HS-5 (cell line): Measurements from ENCODE around the gene PLA2G7.
A peak's percentile ranks its signal among the peaks of the same experiment; 100 is the strongest.
"Not testable (repeated sequence)": the region's sequence is repeated elsewhere in the genome, so short reads cannot be mapped to it uniquely, and the experiment has no call there.

Experiments
- DNase-seq: peaks from one replicate; pipeline ENCODE4 v3.0.0-alpha.2; 2012; ENCODE audit warnings: low read depth

Gene PLA2G7

DNA sequence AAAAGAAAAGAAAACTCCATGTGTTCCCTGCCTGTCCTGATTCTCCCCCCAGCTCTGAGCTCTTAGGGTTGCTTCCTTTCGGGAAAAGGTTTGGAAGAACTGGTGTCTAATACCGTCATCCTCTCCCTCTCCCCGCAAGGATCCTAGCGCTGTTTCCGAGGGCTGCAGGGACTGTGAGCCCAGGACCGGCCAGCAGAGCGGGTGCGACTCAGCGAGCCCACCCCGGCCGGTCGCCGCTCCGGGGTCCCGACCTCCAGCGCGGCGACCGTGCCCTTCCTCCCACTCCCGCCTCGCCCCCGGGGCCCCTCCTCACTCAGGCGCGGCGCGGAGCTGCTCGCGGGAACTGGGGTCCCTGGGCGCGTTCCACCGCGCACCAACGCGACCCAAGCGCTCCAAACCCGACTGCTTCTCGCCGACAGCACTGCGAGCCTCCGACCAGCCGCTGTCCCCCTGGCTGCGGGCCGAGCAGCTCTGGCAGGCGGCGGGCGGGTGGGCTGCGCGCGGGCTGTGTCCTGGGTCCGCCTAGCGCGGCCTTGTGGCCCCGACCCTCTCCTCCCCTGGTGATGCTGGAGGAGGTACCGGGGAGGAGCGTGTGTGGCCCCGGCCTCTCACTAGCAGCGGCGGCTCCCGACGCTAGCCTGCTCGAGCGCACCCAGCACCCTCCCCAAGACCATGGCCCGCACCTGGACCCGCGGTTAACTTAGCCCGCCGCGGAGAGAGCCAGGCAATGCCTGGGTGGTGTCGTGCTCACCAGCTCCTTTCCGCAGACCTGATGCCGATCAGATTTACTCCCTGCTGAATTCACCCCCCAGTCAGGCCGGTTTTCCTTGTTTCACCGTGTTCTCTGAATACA is at the start of gene PLA2G7:
Gene PLA2G7, minus strand, starts transcription at position 509 of the 853 bp plus-strand sequence. CDS start 12,484 bp downstream, outside the sequence.
- no peak for DNase-seq

DNA sequence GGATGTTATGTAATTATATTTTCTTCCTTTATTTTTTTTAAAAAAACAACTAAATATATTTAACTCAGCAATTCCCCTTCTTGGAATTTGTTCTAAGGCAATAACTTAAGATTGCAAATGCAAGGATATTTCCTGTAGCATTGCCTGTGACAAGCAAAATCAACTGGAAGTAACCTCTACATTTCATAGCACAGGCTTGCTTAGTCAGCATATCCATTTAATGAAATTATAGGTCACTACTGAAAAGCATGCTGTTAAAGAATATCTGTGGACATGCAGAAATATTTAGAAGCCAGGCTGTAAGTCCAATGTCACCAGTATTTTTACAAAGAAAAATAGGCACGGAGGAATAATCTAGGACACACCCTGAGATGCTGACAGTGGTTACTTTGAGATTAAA is 49.4 kb upstream of the PLA2G7 start:
- no peak for DNase-seq

- DNase-seq: peak; percentile 32
Measured at GRCh38 chr6:46781478-46782378, 46.6 kb upstream of the PLA2G7 start.

GRCh38 chr6:46777476-46778346 is 42.5 kb upstream of the PLA2G7 start:
- no peak for DNase-seq

- DNase-seq: no peak
Measured at GRCh38 chr6:46776070-46776712, 41.0 kb upstream of the PLA2G7 start.

DNA sequence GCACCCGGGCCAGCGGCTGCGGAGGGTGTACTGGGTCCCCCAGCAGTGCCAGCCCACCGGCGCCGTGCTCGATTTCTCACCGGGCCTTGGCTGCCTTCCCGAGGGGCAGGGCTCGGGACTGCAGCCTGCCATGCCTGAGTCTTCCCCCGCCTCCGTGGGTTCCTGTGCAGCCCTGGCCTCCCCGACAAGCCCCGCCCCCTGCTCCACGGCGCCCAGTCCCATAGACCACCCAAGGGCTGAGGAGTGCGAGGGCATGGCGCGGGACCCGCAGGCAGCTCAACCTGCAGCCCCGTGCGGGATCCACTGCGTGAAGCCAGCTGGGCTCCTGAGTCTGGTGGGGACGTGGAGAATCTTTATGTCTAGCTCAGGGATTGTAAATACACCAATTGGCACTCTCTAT is 39.6 kb upstream of the PLA2G7 start:
- DNase-seq: not testable (repeated sequence)

DNA sequence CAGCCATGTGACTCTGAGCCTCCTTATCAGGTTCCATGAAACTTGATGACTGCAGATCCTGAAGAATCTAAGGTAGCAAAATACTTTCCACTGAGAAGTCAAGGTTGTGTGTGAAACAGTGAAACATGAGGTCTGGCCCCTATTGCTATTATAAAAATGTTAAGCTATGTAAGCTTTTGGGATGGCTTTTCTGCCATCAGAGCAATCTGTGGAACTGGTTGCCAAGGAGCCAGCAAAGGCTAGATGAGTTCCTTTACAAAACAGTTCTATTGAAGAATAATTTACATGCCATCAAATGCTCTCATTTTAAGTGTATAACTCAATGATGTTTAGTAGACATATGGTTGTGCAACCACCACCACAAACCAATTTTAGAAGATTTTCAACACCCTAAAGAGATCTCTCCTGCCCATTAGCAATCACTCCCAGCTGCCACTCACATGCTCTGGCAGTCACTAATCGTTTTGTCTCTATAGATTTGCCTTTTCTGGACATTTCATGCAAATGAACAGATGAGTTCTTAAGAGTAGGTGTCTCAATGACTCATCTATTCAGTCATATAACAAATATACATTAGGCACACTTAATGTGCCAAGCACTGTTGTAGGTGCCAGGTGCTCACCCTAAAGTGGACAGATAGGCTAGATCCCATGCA is 38.2 kb upstream of the PLA2G7 start:
- DNase-seq: no peak

DNA sequence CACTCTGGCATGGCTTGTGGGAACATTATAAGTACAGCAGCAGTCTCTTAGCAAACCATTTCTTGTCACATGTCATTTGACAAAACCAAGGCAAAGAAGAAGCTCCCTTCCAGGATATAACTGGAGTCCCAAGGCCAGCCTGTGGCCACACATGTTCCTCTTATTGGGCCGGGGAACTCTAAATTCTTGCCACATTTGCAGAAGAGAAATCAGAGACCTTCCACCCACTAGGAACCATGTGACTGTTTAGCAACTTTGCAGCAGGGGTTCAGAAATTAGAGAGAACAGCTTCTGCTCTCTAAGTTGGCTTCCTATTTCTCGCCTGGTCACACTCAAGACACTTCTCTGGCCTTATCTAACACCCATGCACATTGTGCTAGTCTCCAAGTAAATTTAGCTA is 37.6 kb upstream of the PLA2G7 start:
- DNase-seq: no peak

- DNase-seq: no peak
Measured at GRCh38 chr6:46772016-46772415, 36.8 kb upstream of the PLA2G7 start.

DNA sequence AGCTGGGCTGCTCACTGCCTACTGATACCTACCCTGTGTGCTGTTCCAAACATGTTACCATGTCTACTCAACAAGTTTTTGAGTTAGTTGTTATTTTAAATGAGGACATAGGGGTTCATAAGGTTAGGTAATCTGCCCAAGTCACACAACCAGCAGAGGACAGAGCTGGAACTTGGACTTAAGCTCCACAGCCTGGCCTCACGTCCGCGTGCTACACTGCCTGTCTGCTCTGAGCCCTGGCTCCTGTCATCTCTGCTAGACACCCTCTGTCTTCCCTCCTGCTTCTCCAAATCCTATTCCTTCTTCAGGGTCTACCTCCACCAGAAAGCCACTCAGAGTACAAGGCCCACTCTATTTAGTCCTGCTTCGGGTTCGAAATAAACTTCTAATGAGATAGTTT is 29.8 kb upstream of the PLA2G7 start:
- DNase-seq: no peak

DNA sequence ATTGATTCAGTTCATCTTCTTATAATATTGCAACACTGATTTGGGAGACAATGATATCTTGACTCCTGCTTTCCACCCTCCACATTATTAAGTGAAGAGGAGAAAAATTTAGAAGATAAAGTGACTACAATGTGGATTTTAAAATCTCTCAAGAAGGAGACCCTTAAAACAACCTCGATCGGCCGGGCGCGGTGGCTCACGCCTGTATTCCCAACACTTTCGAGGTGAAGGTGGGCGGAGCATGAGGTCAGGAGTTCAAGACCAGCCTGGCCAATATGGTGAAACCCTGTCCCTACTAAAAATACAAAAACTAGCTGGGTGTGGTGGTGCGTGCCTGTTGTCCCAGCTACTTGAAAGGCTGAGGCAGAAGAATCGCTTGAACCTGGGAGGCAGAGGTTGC is 29.1 kb upstream of the PLA2G7 start:
- DNase-seq: not testable (repeated sequence)

DNA sequence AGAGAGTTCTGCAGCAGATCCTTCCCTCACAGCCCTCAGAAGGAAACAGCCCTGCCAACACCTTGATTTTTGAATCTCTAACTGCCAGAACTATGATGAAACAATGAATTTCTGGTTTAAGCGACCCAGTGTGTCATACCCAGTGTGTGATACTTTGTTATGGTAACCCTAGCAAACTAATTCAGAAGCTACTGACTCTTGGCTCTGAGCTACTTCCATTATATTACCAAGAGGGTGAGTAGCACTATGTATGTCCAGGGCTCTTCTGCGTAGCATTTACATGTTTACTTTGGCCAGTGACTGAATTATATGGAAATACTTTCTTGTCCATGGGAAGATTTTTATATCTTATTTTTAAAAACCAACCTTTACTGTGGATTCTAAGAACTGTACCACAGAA is 28.3 kb upstream of the PLA2G7 start:
- DNase-seq: no peak

GRCh38 chr6:46760925-46761324 is 25.8 kb upstream of the PLA2G7 start:
- no peak for DNase-seq

DNA sequence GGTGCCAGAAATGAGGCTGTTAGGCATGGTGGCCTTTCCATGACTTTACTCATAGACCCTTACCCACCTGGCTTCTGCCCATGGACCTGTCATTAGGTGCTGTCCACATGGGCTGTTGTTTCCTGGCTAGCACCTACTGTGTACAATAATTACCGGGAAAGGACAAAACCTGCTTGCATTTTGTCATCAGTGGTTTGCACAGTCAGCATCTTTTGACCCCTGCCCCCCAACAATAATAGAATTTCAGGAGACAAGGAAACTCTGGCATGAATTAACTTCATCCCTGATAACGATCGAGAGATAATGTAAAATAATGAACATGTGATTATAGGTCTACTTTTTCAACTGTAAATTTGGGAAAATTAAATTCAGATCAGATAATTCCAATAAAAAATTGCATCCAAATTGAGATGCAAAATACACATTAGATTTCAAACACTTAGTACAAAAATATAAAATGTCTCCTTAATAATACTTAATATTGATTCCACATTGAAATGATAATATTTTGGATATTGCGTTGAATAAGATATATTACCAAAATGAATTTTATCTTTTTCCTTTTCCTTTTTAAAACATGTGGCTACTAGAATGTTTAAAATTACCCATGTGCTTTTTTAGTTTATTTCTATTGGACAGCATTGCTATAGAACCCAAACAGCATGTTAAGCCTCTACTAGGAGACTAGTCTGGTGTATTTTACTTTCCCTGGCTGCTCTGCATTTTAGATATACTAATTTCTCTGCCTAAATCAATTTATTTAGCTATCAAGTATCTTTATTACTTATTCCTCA is 24.0 kb upstream of the PLA2G7 start:
- no peak for DNase-seq

DNA sequence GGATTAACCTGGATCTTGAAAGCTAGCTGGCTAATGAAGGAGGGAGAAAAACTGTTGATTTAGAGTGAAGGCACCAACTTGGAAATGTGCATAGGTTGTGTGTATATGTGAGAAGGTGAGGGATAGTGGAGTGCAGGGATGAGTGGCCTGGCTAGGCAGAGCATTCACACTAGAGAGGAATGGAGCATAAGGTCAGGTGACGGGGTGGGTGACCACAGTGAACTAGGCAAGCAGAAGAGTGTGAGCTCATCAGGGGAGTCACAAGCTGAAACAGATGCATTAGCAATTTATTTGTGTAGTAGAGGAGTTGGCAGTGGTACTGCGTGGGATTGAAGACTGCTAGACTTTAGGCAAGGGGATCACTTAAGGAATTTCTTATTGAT is 22.0 kb upstream of the PLA2G7 start:
- DNase-seq: no peak

DNA sequence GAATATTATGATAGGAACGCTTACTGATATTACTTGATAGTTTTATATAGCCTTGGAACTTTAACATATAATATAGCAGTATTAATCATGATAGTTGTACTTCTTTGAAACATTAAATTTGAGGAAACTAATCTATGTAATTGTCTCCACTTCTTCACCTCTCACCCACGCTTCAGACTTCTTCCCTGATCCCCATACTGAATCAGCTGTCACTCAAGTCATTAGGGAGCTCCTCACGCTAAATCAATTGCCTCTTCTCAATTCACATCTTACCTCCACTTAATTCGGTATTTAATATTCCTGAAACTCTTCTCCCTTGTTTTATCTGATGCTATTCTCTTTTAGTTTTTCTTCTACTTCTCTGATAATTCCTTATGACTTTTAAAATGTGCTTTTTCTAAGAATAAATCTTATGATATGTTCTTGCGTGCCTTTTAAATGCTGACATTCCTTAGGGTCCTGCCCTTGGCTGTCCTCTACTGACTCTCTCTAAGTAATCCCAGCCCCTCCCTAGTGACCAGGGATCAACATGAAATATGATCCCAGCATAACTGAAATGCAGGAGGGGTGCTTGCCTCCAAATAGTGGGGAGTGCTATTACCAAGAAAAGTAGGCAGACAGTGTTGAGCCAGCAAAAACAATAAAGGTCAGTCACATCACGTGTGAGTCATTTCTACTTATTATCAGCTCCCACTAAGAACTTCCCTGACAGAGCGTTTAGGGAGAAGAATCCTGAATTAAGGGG is 21.5 kb upstream of the PLA2G7 start:
- no peak for DNase-seq

GRCh38 chr6:46755865-46756264 is 20.7 kb upstream of the PLA2G7 start:
- no peak for DNase-seq

GRCh38 chr6:46751658-46752057 is 16.5 kb upstream of the PLA2G7 start:
- DNase-seq: no peak

DNA sequence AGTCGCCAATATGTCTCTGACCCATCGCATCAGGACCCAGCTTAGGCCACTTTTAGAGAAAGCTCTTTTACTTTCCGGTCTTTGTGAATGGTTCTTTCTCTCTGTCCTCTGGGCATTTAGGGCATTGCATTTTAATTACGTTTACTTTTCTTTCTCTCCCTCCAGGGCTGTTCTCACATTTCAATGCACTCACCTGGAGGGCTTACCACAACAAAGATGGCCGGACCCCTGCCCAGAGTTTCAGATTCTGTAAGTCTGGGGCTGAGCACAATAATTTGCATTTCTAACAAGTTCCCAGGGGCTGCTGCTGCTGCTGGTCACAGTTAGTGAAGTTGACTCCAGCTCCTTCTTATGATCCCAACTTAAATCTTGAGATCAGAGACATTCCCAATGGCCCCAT is 14.6 kb upstream of the PLA2G7 start:
- DNase-seq: no peak
